DMS79 (cell line): ENCODE results near the gene SLC10A6.

Experiments used
- DNase-seq: peaks from one replicate; lab custom pipeline; 2025; lab: John Stamatoyannopoulos, UW

Gene SLC10A6

DNA sequence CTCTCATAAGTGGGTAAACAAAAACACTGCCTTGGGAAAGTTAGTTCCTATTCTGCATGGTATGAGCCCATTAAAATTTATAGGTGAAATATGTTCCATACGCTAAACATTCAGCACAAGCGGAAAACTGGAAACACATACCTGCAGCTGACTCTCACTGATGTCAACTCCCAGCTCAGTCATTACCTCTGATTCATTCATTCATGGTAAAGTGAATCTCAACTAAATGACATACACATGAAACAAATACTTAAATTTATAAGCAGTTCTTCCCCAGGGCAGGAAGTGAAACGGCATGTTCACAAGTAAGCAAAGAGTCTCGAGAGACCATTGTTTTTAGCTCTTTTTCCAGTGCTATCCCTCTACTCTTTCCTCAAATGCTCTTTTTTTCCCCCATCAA, 1.6 kb downstream of the SLC10A6 start:
- no peak for DNase-seq

DNA sequence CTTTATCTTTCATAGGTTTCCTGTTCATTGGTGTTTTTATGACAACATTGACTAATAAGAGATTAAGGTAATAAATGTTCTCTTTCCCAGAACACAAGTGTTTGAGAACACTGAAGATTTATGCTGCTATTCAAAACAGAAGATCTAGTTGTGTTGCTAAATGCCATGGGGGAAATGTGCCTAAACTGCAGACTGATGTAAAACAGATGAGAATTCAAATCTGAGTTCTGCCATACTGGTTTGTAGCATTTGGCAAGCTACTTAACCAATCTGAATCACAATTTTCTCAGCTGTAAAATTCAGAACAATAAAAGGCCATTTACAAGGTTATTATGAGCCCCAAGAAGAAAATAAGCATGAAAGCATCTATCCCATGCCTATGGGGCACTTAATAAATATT, 2.3 kb downstream of the SLC10A6 start:
- no peak for DNase-seq

DNA sequence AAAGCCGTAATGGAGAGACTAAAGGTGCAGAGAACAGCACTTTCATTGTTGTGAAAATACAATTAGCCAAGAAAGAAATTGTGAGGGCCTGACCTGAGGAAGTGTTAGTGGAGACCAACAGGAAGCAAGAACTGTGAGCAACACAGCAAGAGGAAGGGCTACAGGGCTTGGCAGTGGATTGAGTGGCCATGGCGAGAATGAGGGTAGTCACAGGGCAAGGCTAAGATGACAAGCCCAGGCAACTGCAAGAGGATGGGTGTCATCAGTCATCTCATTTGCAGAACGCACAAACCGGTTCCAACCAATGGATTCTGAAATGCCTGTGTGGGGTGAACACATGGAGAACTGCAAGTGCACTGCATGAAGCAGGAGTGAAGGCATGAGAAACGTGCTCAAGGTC, 3.6 kb downstream of the SLC10A6 start:
- no peak for DNase-seq

DNA sequence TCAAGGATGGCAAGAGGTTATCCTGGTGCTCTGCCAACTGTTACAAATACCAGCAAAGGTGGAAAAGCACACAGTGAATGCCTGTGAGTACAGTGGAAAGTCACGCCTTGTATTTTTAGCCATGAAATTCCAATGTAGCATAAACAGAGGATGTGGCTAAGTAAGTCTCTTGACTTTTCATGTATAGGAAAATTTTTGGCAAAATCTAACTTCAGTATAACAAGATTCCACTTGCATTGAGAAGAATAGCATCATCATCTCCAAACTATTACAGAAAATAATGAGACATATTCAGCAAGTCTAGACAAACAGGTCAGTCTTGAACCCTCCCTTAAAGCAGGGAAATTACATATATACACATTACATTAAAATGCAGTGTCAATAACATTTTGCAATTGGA, 7.9 kb downstream of the SLC10A6 start:
- no peak for DNase-seq

DNA sequence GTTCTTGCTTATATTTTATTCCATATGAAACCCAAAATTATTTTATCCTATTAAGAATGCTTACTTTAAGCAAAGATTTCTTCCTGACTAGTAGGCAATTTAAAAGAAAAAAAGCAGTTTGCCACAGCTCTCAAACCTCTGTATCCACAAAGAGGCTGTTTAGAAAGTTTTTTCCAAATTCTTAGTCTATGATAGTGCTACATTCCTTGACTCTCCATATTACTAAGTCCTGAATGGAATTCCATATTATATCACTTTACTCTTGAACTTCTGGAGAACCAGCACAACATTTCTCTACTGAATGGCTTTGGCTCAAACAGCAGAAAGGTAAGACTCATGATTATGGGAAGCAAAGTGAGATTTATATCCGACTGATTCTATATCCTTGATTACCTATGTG, 8.3 kb downstream of the SLC10A6 start:
- no peak for DNase-seq

DNA sequence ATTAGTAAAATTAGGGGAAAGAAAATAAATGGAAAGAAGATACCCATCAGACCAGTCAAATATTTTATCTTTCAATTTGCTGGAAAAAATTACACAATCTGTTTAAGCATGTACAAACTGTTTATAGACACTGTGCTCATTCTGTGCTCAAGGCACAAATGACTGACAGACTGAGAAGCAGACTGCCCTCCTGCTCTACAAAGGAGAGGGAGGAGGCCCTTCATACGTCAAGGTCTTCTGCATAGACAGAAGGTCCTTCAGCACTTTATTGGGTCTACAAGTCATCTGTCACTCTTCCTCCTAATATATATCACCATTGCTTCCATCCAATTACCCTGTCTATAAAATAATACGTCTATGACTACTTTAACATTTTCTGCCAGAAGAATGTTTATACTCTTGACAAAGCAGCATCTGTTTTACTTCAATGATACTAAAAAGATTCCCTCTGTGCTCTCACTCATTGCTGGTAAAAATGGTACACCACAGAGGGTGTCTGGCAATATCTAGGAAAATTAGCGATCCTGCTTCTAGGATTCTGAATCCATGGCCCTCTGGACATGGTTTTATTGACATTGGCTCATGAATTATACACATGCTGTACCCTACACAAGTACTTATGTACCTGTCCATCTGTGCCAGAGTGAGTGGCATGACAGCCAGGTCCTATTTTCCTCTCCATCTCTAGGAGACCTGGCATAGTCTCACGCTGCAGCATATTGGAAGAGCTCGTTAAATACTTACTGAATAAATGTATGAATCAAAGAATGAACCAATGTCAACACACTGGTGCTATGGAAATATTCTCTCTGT, 11.3 kb downstream of the SLC10A6 start:
- no peak for DNase-seq

DNA sequence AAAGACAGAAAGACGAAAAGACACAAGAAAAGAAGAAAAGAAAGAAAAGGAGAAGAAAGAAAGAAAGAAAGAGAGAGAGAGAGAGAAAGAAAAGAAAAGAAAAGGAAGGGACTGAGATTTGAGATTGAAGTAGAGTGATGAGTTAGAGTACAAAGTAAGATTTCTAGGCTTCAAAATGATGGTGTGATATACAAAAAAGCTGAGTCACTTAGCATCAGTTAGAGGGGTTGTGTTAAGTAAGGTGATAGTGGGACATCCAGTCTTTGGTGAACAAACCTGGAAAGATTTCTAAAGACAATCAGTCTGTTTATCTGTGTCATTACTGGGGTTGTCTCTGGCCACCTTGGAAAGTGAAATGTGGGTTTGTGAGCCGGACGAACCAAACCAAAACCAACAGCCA, 13.5 kb downstream of the SLC10A6 start:
- no peak for DNase-seq

DNA sequence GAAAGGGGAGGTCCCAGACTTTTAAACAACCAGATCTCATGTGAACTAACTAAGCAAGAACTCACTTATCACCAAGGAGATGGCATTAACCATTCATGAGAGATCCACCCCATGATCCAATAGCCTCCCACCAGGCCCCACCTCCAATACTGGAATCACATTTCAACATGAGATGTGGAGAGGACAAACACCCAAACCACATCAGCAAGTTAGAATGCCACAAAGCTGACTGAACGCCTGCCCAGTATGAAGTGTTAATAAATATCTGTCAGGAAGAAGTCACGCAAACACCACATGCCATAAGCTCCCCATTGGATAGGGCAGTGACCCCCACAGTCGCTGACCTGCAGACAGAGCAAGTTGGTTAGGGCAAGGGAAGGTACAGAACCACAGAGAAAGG, 14.3 kb downstream of the SLC10A6 start:
- no peak for DNase-seq

DNA sequence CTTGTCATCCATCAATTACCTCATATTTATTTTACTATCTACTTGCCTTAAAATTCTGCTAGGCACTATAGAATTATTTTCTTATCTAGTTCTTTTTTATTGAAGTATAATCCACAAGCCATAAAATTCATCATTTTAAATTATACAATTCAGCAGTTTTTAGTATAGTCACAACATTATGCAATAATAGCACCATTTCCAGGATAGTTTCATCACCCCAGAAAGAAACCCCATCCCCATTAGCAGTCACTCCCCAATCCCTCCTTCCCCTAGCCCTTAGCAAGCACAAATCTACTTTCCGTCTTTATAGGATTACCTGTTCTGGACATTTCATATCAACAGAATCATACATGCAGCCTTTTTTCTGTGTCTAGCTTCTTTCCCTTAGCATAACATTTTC, 15.6 kb downstream of the SLC10A6 start:
- DNase-seq, result no peak

DNA sequence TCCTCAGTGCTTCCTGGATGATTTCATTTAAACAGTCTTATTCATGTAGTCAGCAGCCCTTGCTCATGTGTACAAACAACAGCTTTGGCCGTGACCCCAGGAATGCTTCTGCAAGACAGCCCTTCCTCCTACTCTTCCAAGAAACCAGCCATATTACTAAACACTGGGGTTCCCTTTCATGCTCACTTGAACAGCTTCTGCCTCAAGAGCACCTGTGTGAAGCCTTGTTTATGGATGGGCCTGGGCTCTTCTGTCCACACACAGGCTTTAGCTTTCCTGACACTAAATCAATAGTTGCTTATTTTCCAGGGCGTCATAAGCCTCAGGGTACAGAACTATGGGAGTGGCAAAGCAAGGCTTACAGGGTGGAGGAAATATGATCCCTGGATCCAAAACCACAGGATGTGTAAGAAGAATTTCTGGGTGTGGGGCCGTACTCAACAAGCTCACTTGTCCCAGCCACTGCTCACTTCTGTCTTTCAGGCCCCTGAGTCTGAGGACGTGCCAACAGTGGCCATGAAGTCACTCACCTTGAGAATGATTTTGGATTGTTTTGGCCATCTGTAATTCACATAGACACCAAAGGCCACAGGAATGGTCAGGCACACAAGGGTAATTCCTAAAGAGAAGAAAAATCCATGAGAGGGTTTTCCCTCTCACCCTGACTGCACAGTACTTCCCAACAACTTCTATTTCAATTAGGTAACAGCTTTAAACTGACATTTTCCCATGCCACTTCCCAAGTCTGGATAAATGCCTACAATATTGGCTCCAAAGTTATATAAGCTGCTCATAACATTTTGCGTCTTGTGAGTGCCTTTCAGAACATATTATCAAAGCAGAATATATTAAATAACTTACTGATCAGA, 17.7 kb downstream of the SLC10A6 start:
- peak; percentile 18 for DNase-seq

DNA sequence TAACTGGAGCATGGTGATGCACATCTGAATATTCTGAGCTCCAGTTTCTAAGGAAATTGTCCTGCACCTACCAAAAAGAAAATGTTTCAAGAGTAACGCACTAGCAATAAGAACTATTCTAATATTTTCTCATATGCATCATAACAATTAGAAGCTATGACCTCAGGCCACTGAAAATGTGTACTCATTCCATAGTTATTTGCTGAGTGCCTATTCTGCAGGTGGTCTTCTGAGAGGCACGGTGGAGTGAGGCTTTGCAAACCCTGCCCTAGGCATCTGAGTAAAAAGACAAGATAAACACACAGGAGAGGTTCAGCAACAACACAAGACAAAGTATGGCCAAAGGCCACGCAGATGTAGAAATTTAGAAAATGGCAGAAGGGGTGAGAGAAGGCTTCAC, 23.7 kb downstream of the SLC10A6 start:
- DNase-seq, result no peak

DNA sequence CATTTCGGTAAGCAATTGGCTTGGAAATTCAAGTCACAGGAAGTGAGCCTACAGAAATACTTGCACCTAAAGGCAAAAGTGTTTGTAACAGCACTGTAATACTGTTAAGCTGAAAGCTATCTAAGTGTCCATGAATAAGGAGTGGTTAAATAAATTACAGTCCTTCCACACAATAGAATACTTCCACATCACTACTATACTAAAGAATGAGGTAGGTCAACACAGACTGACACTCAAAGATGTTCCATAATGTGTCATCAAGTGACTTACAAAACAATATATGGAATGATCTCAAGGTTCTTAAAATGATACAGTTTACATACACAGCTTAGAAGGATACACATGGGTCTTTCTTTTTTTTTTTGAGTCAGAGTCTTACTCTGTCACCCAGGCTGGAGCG, 27.0 kb downstream of the SLC10A6 start:
- DNase-seq, result no peak

DNA sequence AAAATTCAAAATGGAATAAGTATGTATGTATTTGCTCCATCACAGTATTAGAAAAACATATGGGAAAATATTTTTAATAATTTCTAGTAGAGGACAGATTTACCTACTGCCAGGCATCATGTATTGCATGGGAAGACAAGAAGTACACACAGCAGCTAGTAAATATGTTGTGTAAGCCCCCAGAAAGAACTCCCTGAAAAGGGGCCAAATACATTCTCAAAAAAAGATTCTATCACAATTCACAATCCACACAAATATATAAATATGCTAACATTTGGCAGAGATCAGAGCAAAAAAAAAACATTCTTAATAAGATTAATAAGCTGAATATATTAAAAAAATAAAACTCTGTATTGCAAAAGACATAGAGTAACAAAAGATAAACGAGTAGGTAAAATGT, 28.0 kb downstream of the SLC10A6 start:
- no peak for DNase-seq

DNA sequence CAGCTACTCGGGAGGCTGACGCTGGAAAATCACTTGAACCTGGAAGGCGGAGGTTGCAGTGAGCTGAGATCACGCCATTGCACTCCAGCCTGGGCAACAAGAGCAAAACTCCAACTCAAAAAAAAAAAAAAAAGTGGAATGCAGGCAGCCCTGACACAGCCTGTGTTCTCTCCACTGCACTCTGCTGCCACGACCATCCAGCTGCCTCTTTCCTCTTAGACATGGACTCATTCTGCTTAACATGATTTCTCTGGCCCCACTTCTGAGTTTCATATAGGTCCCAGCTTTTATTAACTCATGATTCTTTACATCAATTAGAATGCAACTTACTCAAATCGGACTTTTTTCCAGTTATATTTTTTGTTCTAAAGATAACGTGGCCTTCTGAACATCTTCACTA, 29.6 kb downstream of the SLC10A6 start:
- DNase-seq, result no peak

DNA sequence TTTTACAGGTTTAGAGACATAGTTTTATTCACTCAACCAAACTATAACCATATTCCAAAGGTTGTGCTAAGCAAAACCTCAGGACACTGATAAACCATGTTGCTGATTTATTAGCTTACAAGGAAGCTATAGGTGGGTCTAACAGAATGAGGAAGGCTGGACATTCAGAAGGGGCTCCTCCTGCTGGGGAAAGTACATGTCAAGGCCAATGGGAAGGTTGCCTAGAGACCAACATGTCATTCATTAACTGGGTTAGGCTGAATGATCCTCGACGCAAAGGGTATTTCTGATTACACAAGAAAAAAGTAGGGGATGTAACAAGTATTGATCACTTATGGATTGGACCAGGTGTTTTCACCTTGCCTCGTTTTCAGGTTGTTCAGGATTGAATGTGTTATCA, 30.3 kb downstream of the SLC10A6 start:
- no peak for DNase-seq

DNA sequence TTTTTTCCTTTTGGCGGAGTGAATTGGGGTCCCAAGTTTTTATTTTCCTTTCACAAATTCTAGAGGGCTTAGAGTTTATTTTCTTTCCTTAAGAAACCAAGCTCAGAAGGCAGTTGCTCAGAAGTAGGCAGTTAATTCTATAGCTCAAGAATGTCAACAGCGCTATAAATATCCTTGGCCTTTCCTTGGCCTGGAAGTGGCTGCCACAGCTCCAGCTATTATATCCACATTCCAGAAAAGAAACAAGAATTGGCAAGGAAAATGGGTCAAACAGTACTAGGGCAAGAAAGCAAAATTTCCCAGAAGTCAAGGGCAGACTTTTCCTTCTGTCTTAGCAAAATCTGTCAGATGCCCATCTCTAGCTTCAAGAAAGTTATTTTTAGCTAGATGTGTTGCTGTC, 31.0 kb downstream of the SLC10A6 start:
- no peak for DNase-seq

DNA sequence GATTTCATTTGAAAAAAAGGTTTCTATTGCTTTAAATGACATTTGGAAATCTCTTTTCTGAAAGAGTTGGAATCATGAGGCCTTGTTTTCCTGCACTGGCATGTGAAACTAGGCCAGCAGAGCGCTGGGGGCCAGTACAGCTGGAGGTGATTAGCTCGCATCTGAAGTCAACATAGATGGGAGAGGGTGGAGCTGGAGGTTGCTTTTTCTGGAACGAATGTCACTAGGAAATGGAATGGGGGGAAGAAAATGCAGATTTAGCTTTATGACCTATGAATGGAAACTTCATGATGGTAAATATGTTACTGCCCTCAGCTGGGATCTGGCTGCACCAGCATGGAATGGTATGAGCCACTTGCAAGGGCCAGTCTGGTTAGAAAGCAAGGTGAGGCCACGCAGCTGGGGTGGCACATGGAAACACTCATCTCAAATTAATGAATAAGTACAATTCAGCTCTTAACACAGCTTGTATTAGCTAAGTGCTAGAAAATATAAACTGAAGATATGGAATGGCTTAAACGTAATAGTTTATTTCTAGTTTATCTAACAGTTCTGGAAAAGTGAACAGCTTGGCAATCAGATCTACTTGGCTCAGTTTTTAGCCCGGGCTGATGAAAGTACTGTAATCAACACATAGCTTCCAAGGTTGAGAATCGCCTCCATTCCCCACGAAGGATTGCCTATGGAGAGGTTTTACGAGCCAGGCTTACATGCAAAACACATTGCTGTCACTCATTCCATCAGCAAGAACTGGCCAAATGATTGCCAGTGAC, 32.5 kb downstream of the SLC10A6 start:
- DNase-seq, result no peak

DNA sequence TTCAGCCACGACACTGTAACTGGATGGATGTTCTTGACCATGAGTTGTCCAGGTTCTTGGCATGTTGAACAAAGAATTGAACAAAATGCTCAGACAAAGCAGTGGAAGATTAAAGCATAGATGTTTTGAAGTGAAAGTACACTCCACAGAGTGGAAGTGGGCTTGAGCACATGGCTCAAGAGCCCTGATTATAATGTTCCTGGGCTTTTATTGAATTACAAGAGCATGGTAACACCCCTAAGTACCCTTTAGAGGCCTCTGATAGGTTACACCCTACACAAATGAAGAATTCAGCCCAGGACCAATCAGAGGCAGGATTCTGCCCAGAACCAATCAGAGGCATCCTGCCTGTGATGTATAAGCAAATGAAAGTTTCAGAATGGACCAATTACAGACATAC, 33.5 kb downstream of the SLC10A6 start:
- DNase-seq, result no peak

DNA sequence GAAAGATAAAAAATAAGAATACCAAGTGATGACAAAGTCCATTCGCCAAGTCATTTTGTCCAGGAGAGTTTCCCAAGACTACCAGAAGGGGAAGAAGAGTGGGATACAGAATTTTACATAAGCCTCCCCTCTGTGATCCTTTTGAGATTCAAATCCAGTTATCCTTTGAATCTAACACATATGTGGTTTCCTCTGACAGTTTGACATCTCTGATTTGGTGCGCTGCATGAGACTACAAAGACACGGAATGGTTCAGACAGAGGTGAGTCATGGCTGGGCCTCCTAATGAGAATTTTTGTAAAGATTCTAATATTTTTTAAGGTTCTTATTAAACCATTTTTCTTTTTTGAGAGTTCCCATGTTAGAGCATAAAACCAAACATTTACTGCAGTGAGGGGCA, 38.3 kb downstream of the SLC10A6 start:
- DNase-seq, result no peak

DNA sequence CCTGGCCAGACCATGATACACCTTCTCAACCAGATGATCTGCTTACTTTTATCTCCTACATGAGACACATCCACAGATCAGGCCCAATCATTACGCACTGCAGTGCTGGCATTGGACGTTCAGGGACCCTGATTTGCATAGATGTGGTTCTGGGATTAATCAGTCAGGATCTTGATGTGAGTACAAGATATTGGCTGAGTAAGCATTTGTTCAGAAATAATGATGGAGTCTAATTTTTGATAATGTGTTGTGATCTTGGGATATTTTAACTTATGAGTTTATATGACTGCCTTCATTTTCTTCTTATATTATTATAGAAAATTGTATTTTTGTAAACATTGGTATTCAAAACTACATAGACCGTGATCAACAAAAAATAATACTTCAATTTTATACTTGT, 39.4 kb downstream of the SLC10A6 start:
- no peak for DNase-seq

DNA sequence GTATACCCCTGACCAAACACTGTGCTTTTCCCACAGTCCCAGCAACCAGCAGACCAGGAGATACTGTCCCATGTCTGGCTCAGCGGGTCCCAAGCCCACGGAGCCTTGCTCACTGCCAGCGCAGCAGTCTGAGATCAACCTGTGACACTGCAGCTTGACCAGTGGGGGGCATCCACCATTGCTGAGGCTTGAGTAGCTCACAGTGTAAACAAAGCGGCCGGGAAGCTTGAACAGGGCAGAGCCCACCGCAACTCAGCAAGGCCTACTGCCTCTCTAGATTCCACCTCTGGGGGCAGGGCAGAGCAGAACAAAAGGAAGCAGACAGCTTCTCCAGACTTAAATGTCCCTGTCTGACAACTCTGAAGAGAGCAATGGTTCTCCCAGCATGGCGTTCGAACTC, 58.1 kb downstream of the SLC10A6 start:
- DNase-seq, result no peak

DNA sequence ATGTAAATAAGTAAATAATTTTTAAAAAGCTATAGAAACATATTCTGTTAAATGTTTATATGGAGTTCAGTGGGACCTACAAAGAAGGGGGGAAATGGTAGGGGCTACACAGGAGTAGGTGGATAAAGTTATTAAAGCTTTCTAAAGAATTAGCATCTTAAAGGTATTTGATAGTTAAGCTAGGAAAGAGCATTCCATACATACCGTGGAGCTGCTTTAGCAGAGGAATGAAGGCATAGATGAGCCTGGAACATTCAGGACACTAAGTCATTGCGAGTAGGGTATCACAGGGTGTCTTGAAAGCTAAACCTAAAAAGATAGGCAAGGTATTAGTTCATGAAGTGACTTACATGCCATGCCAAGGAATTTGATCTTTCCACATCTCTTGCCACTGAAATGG, 60.4 kb downstream of the SLC10A6 start:
- DNase-seq, result no peak

DNA sequence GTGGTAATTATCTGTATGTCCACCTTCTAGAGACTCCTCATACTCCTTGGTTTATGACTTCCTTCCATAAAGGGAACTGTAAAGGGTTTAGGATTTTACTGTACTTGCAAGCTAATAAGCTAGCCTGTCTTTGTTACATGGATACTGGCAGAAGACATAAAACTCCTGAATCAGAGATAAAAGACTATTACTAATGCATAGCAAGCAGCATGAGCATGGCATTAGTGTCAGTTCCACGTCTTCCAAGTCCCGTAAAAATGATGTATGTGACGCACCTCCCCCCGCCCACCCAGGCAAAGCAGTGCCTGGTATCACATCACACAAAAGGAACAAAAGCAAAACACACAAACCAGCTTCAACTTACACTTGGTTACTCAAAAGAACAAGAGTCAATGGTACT, 71.0 kb downstream of the SLC10A6 start:
- no peak for DNase-seq
